D721Med (cell line): Measurements from ENCODE around the gene THSD8.
A peak's percentile ranks its signal among the peaks of the same experiment; 100 is the strongest.

Experiments
- DNase-seq: peaks from one replicate; pipeline ENCODE4 v3.0.0; 2011; ENCODE audit warnings: low spot score; ENCODE audit not compliant: insufficient read length
- FAIRE-seq: peaks from 2 replicates; lab custom pipeline; 2011; peaks lifted over from hg19 to GRCh38; lab: Jason Lieb, UNC
- CTCF ChIP-seq: IDR thresholded peaks from 2 replicates; pipeline ENCODE4 v1.5.1; 2012; ENCODE audit warnings: mild to moderate bottlenecking, control low read depth; ENCODE audit not compliant: insufficient read depth; ENCODE audit errors: missing control alignments

The THSD8 gene

GRCh38 chr19:12847159-12848139 is 45.6 kb downstream of the THSD8 start:
- FAIRE-seq (no peak), DNase-seq (peak; percentile 73)
- peak; percentile 96 for TF ChIP-seq CTCF
